Right renal cortex interstitium (tissue), 3 donors: ENCODE measurements around the gene LCA5L. TPM values are rescaled to one million over a fixed set of nuclear protein-coding genes. Genes with fewer than 3 reads are reported as not detected.

Source experiments
- DNase-seq, 3 donors: peaks; one replicate each; pipeline ENCODE4 v3.0.0-alpha.2; 2013; ENCODE audit warnings: low read depth in 3 of 3, low spot score in 2 of 3
- polyA plus RNA-seq, 3 donors: library from polyadenylated mRNA; unstranded; fragments of 120-200 nt; gene quantifications; one replicate each; pipeline ENCODE4 v1.2.1, GENCODE V29; 2013; ENCODE audit not compliant: insufficient read length in 3 of 3

Gene LCA5L
- 1 to 10 TPM; 5.0 to 6.5 (median 5.4) TPM for polyA plus RNA-seq

DNA sequence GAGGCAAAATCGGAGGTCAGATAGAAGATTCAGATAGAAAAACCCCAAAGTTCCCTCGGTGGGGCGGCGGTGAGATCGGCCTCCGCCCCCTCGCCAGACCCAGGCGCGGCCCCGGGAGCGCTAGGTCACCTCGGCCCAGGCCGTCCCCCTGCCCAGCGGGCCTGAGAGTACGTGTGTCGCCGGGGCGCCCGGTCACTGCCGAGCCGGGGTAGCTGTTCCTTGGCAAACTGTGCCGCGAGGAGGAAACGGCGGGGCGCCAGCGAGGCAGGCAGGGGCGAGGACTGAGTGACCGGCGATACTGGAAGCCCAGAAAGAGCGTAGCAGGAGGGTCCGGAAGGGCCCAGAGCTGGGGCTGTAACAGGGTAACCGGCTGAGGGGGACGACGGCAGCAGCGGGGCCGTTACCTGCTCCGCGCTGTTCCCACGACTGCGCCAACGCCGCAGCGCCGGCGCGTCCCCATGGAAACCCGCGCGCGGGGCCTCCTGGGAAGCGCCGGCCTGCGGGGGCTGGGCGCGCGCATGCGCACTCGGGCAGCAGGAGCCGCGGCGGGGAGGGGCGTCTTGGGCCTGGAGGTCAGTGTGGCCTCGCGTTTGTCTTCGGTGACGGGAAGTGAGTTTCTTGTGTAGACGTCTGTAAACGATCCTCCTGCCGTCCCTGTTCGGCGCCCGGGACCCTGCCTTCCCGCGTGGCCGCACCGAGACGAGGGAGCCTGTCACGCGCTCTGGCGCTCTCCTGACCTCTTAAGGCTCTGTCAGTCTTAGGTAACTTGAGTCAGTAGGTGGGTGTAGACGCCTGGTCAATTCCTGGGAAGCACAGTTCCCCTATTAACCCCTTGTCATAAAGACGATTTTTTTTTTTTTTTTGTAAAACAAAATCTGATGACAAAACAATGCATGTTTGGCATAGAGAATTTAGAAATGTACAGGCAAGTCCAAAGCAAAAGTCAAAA lies at the start of gene LCA5L:
Gene LCA5L (minus strand): TSS at position 458 of the 949 bp plus-strand sequence. CDS start 17,285 bp downstream, outside the sequence.
- peak; percentile 74 to 88 (median 80) for DNase-seq

DNA sequence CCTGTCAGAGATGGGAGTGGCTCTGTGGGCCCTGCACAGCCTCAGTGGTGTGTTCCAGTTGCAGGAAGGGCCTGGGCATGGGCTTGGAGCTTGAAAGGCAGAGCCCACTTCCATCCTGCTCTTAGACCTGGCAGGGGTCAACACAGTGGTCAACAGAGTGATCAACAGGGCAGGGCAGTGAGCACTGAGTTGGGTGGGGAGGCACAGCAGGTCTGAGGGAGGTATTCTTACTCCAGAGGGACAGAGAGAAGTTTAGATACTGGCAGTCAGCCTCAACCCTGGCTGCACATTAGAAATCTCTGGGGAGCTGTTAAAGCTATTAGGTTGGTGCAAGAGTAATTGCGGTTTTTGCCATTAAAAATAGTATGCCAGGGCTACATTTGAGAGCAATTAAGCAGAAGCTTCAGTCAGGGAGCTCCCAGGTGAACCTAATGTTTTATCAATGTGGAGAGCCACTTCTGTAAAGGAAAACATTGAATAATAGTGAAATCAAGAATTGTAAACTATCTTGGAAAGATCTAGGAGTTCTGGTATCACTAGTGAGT lies 43.9 kb upstream of the LCA5L start:
- DNase-seq, result no peak

GRCh38 chr21:39484711-39485276 lies 39.2 kb upstream of the LCA5L start:
- no peak for DNase-seq

- no peak for DNase-seq
Observed at GRCh38 chr21:39483917-39484316, 38.3 kb upstream of the LCA5L start.

GRCh38 chr21:39481886-39482285 lies 36.3 kb upstream of the LCA5L start:
- no peak for DNase-seq

DNA sequence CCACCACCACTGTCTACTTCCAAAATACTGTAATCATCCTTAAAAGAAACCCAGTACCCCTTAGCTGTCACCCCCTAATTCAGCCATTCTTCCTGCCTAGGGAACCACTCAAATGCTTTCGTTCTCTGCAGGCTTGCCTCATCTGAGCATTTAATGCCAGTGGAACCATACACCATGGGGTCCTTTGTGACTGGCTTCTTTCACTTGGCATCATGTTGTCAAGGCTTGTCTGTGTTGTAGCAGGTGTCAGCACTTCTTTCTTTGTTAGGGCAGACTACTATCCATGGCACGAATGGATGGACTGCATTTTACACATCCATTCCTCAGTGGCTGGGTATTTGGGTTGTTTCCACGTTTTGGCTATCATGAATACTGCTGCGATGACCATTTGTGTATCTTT lies 34.7 kb upstream of the LCA5L start:
- no peak for DNase-seq

DNA sequence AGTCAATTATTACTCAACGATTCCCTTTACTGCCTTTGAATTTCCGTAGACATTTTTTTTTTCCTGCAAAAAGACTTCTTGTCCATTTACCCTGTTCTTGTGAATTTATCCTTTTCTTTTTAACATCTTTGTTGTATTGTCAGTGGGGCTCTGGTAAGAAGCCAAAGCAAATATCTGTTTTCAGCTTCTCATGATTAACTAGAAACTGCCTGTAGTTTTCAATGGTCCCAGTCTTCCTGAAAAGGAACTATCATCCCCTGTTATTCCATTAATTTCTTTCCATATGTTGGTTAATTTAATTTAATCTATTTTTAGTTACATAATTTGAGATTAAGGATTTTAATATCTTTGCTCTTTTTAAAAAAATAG lies 34.2 kb upstream of the LCA5L start:
- no peak for DNase-seq

DNA sequence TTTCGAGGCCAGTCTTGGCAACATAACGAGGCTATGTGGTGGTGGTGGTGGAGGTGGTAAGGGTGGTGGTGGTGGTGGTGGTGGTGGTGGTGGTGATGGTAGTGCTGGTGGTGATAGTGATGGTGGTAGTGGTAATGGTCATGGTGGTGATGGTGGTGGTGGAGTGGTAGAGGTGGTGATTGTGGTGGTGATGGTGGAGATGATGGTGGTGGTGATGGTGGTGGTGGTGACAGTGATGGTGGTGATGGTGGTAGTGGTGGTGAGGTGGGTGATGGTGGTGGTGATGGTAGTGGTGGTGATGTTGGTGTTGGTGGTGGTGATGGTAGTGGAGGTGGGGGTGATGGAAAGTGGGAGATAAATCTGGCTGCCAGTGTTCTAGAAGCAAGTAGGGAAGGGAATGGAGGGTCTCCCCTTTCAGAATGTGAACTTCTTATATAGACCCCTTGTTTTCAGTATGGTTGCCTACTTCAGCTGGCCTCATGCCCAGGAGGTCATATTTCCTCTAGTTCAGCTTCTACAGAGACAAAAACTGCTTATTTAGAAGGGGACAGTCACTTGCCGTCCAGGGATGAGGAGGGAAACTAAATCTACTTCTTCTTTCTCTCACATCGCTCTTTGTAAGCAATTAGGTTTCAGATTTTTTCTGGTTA lies 33.7 kb upstream of the LCA5L start:
- DNase-seq, result no peak

- no peak for DNase-seq
Observed at GRCh38 chr21:39474611-39475010, 29.0 kb upstream of the LCA5L start.

DNA sequence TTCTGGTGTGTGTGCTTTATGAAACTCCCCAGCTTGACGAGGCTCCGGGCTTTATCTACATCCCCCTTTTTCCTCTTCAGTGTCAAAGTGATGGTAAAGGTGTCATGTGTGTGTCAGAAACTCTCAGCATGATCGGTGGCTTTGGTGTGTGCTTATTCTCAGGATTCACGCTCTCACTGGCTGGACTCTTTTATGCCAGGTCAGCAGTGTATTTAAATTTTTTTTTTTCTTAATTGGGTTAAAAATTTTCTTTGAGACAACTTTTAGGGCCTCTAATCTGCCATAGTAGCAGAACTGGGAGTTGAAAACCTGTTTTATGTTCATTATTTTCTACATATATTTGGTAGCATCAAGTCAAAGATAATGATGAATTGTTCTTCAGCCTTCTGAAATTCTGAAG lies 27.2 kb upstream of the LCA5L start:
- DNase-seq, result no peak

- DNase-seq, result no peak
Observed at GRCh38 chr21:39471598-39471997, 26.0 kb upstream of the LCA5L start.

DNA sequence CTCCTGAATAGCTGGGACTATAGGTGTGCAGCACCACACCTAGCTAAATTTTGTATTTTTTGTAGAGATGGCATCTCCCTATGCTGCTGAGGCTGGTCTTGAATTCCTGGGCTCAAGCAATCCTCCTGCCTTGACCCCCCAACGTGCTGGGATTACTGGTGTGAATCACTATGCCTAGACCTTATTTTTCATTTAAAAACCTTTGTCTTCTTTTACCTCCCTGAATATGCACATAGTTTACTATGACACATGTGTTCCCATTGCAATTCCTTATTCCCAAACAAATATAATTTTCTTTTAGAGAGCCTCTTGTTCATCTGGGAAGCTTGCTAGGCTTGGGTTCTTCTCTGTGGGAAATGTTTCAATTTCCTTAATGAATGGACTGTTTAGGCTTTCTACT lies 23.0 kb upstream of the LCA5L start:
- no peak for DNase-seq

DNA sequence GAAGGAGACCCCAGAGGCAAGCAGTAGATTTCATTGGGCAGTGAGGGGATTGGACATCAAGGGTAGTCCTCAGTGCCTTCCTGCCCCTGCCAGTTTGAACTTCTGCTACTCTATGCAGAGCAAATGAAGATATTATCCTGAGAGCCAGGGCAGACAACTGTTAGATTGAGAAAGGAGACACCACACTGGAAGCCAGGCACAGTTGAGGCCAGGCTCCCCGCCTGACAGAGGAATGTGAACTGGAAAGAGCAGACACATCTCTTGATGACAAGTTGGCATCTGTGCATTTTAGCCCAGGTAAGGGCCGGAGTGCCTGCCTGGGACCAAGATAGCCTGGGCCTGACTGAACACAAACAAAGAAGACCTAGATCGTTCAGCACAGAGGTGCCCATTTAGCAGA lies 22.2 kb upstream of the LCA5L start:
- no peak for DNase-seq

DNA sequence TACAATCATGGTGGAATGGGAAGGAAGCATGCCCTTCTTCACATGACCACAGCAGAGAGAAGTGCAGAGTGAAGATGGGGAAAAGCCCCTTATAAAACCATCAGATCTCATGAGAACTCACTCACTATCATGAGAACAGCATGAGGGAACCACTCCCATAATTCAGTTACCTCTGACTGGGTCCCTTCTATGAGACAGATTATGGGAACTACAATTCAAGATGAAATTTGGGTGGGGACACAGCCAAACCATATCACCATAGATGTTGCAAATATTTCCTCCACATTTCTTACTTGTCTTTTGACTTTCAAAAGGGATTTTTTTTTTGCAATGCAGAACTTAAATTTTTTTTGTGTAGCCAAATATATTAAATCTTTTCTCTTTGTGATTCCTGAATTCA lies 21.0 kb upstream of the LCA5L start:
- no peak for DNase-seq

DNA sequence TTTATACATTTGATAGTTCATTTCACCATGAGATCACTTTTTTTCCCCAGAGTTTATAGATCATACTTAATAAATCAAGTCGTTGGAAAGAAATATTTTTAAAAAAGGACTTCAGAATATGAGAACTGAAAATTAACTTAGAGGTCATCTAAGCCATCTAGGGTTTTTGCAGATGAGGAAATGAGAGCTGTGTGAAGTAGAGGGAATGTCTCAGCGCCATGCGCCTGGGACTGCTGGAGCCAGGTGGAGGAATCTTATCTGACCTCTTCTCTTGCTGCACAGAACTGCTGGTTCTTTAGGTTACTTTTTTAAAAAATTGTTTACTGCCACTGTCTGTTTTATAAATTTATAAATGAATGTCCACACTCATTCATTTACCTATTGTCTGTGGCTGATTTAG lies 17.7 kb upstream of the LCA5L start:
- no peak for DNase-seq

DNA sequence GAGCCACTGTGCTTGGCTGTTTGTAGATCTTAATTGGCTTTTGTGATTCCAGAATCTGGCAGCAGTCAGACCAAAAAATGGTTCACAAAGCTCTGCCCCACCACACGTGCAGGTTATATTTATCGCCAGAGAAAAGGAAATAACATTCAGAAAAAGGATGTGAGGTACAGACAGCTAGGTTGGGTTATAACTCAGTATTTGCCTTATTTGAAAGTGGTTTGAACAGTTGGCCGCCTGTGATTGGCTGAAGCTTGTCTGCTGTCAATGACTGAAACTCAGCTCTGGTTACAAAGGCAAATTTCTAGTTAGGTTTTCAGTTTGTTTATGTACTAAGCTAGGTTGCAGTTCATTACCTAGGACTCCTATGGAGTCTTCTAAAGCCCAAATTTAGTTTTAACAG lies 15.8 kb upstream of the LCA5L start:
- no peak for DNase-seq

- no peak for DNase-seq
Observed at GRCh38 chr21:39456665-39457064, 11.1 kb upstream of the LCA5L start.

GRCh38 chr21:39454949-39455668 lies 9.5 kb upstream of the LCA5L start:
- no peak for DNase-seq

GRCh38 chr21:39453571-39454179 lies 8.1 kb upstream of the LCA5L start:
- no peak for DNase-seq

GRCh38 chr21:39452970-39453342 lies 7.4 kb upstream of the LCA5L start:
- DNase-seq, result no peak
